ENCODE data around the gene RB1.

Gene RB1

DNA sequence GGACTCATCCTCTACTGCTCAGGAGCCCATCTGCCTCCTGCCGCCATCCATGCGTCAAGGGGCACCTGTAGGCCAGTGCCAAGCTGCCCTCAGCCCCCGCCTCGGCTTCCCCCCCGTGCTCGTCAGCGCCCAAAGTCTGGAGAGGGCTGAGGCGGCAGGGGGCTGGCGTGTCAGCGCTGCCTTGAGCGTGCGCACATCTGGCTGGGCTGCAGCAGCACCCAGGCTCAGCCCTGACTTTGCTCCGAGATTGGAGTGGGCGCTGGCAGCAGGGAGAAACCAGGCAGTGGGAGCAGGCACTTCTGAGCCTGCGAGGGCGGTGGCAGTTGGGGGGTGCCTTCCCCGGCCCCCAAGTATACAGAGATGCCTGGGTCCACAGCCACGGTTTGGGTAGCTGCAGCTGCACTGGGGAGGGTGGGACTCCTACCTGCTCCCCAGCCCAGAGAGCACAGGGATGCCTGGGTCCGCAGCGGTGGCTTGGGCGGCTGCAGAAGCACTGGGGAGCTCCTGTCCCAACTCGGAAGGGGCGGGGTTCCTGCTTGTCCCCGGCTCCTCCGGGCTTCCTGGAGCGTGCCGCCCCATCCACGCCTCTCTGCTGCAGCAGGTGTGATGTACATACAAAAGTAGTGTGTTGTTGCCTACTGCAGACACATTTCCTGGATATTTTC is 154.2 kb downstream of the RB1 start:
- no peak for DNase-seq

DNA sequence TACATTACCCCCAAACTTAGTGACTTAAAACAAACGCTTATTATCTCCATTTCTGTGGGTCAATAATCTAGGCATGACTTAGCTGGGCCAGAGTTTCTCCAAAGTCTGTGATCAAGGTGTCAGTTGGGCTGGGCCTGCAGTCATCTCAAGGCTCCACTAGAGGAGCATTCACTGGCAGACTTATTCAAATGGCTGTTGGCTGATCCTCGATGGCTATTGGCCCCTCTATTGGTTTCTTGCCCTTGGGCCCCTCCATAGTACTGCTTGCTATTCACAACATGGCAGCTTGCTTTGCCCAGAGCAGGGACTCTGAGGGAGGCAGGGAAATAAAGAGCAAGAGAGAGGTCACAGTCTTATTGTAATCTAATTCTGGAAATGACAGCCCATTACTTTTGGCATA is 171.7 kb downstream of the RB1 start:
- no peak for DNase-seq

- DNase-seq = no peak
Observed at GRCh38 chr13:48476215-48476614, 172.7 kb downstream of the RB1 start.

DNA sequence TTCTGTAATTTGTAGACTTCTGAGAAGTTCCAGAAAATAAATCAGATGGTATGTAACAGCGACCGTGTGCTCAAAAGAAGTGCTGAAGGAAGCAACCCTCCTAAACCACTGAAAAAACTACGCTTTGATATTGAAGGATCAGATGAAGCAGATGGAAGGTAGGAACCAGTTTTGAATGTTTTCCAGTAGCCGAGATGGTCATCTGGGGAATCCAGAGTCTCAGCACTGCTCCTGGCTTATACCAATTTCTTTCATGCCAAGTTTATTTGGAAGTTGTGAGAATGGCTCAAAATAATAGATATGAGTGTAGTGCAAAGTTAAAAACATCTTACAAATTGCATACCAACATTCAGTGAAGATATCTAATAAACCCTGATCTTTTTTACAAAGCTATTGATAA is 173.1 kb downstream of the RB1 start:
- peak in 1 of 2 experiments; percentile 30 for DNase-seq

DNA sequence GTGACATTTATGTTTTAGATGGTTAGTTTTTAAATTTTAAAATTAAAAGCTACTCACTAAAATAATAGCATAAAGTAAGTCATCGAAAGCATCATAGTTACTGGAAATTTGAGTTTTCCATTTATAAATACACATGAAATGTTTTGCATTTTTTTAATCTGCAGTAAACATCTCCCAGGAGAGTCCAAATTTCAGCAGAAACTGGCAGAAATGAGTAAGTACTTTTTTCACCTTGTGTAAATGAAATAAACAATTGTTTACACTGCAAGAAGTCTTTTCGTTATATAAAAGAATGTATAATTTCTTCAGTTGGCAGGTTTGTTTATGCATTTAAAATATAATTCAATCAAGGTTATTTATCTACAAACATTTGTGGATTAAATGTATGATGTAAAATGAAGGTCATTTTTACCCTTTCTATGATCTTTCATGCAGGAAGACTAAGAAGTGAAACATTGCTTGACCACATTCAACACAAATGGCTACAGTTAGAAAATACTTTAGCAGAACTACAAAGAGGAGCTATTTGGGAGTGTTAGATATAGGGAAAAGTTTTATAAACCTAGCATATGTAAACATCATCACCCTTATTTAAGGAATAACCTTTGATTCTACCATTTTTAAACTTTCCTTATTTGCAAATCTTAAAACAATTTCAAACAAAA is 173.8 kb downstream of the RB1 start:
- no peak for DNase-seq

GRCh38 chr13:48478391-48478790 is 174.8 kb downstream of the RB1 start:
- DNase-seq = no peak

GRCh38 chr13:48483575-48483974 is 180.0 kb downstream of the RB1 start:
- DNase-seq = no peak

DNA sequence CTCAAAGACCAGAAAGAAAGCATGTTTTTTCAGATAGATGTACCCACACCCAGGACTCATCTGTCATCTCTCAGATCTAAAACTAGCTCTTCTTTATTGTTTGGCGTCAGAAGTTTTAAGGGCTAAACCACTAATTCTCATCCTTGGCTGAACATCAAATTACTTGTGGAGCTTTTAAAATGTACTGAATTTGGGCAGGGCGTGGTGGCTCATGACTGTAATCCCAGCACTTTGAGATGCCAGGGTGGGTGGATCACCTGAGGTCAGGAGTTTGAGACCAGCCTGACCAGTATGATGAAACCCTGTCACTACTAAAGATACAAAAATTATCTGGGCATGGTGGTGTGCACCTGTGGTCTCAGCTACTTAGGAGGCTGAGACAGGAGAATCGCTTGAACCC is 181.9 kb downstream of the RB1 start:
- DNase-seq = no peak

- no peak for DNase-seq
Observed at GRCh38 chr13:48486362-48486761, 182.8 kb downstream of the RB1 start.

DNA sequence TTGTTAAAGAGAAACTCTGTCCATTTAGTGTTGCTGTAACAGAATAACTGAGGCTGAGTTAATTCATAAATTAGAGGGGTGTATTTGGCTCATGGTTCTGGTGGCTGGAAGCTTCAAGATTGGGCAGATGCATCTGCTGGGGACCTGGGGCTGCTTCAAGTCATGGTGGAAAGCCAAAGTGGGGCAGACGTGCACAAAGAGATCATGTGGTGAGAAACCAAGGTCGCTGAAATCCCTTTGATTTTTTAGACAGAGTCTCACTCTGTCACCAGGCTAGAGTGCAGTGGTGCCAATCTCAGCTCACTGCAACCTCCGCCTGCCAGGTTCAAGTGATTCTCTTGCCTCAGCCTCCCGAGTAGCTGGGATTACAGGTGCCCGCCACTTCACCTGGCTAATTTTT is 183.3 kb downstream of the RB1 start:
- DNase-seq = no peak

GRCh38 chr13:48487968-48488367 is 184.4 kb downstream of the RB1 start:
- DNase-seq = no peak

DNA sequence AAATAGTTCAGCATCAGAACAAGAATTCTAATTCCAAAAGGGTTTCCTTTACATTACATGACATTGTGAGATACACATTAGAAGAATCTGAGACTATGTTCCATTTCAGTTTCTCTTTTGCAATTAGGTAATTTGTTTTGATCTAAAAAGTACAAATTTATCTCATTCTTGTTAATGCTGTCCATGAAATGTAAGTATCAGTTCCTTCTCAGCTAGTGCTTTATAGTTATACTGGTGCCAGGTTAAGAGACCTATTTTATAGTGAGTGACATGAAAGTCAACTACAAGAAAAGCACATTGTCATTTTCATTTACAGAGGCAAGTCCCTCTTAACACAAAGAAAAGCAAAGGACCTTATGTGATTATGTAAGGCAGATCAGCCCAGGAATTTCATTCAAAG is 185.4 kb downstream of the RB1 start:
- no peak for DNase-seq

DNA sequence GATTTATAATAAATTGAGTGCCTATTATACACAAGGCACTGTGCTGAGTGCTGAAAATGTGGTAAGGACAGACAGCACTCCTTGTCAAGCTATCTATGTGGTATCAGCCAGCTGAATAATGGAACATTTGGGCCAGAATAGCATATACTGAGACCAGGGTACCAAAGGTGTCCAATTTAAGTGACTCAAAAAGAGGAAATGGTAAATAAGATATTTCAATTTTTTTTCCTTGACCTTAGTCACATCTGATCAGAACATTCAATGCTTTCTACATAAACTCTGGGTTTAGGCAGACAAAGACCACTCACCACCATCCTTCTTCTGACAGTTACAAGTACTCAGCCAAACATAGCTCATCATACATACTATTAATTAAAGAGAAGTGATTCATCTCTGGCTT is 186.1 kb downstream of the RB1 start:
- DNase-seq = no peak

- DNase-seq = no peak
Observed at GRCh38 chr13:48490241-48490640, 186.7 kb downstream of the RB1 start.

DNA sequence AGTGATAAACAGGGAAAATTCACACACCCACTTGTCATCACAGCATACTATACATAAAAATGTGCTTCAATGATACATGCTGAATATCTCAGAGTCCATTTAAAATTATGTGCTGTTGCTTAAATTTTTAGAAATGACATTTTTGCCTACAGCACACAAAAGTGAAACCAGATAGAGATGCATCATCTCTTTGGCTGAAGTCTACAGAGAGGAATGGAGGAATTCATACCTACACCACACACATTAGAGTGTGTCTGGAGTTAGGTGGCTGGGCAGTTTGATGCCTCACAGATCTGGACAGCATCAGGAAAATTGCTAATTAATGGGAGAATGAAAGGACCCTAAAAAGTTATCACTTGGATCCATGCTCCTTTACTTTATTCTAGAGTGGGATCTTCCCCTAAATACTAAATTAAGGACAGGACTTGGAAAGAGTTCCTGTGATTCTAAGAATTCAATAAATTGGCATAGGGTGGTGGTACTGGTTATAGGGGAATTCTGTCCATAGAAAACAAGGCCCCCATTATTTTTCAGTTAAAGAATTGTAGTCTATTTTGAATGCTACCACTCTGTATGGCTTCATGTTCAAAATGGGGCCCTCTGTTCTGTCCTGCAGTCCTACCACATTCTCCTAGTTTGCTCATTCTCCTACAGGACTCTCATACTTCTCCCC is 188.0 kb downstream of the RB1 start:
- DNase-seq = no peak

GRCh38 chr13:48492096-48492440 is 188.5 kb downstream of the RB1 start:
- DNase-seq = no peak

GRCh38 chr13:48492470-48493065 is 189.0 kb downstream of the RB1 start:
- no peak for DNase-seq

DNA sequence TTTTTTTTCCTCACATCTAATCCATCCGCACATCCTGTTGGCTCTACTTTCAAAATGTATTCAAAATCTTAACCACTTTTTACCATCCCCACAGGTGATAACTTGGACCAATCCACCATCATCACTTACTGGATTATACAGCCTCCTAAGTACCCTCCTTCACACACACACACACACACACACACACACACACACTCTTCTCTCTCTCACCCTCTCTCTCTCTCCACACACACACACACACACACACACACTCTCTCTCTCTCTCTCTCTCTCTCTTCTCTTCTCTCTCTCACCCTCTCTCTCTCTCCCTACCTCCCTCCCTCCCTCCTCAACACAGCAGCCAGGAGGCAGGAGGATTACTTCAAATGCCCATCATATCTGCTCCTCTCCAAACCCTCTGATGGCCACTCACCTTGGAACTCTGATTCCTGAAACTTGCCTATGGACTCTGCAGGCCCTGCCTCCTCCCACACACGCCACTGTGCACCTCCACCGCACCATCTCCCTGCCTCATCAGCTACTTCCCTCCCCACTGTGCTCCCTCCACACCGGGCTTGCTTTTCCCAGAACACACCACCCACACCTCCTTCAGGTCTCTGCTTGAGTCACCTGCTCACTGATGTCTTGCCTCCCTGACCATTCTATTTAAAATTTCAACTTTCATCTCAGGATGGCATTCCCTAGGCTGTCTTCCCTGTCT is 189.7 kb downstream of the RB1 start:
- no peak for DNase-seq

DNA sequence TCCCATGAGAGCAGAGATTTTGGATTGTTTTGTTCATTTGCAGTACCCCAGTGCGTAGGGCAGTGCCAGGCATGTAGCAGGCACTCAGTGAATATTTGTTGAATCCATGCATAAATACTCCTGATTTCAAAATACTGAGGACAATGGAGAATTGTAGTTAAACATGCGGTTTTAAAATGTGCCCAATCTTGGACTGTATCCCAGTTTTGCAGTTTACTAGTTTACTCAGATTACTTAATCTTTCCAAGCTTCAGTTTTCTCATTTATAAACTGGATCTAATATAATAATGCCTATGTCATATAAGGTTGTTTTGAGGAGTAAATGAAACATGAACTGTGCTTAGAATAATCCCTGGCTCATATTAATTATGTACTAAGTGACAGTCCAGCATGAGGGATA is 190.3 kb downstream of the RB1 start:
- DNase-seq = no peak

- DNase-seq = no peak
Observed at GRCh38 chr13:48494874-48495273, 191.3 kb downstream of the RB1 start.

GRCh38 chr13:48496271-48497161 is 193.0 kb downstream of the RB1 start:
- no peak for DNase-seq

GRCh38 chr13:48497669-48498068 is 194.1 kb downstream of the RB1 start:
- no peak for DNase-seq
